Fibroblast of pulmonary artery (primary cell): ENCODE data around the gene PELI2.

Experiments
- DNase-seq: peaks from one replicate; pipeline ENCODE4 v3.0.0-alpha.2; 2010; ENCODE audit warnings: low read depth
- H3K4me3 ChIP-seq: replicated peaks from 2 replicates; pipeline ENCODE4 v1.5.1; 2011; ENCODE audit warnings: low read depth, mild to moderate bottlenecking, control low read depth, low read length, moderate library complexity
- TF ChIP-seq, protein P1 (sequence below): IDR thresholded peaks from 2 replicates; pipeline ENCODE4 v1.5.1; 2011; ENCODE audit warnings: mild to moderate bottlenecking, control low read depth, low read length, inconsistent platforms; ENCODE audit errors: missing control alignments

PELI2 gene

GRCh38 chr14:56100556-56100955 is 17.7 kb upstream of the PELI2 start:
- H3K4me3 ChIP-seq: no peak overlapping the region
- TF ChIP-seq, protein P1, sequence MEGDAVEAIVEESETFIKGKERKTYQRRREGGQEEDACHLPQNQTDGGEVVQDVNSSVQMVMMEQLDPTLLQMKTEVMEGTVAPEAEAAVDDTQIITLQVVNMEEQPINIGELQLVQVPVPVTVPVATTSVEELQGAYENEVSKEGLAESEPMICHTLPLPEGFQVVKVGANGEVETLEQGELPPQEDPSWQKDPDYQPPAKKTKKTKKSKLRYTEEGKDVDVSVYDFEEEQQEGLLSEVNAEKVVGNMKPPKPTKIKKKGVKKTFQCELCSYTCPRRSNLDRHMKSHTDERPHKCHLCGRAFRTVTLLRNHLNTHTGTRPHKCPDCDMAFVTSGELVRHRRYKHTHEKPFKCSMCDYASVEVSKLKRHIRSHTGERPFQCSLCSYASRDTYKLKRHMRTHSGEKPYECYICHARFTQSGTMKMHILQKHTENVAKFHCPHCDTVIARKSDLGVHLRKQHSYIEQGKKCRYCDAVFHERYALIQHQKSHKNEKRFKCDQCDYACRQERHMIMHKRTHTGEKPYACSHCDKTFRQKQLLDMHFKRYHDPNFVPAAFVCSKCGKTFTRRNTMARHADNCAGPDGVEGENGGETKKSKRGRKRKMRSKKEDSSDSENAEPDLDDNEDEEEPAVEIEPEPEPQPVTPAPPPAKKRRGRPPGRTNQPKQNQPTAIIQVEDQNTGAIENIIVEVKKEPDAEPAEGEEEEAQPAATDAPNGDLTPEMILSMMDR: no peak
- no peak for DNase-seq

DNA sequence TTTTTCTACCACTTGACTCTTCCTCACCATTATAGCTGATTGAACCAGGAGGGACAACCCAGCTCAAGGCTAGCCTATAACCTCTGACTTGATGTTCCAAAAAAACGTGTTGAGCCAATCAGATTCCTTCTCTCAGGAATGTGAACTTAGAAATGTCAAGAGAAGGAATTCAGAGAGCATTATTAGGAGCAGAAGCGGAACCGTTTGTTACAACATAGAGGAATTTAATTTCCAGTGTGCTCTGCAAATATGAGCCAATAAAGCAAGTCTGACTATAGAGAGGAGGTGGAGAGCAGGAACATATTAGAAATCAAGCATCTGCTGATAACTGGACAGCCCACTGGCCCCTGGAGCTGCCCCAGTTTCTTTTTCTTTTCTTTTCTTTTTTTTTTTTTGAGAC is 15.3 kb upstream of the PELI2 start:
- DNase-seq: no peak
- H3K4me3 ChIP-seq: no peak overlapping the region
- TF ChIP-seq, protein P1: no peak

DNA sequence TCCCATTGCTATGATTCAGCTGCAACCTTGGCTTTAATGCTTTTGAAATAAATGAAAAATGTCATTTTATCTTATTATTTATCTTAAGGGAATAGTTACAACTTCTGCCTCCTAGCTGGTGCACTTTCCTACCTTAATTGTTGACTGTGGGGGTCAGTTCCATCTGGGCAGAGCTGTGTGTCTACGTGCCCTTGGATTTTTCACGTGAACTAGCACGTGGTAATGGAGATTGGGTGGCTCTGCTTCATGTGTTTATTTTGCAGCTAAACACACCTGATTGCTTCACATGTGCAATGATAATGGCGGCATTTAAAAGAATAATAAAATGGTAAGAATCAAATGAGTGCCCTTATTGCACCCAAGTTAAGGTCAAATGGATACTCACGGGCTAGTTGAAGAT is 10.6 kb upstream of the PELI2 start:
- no peak for DNase-seq
- TF ChIP-seq, protein P1: no peak

DNA sequence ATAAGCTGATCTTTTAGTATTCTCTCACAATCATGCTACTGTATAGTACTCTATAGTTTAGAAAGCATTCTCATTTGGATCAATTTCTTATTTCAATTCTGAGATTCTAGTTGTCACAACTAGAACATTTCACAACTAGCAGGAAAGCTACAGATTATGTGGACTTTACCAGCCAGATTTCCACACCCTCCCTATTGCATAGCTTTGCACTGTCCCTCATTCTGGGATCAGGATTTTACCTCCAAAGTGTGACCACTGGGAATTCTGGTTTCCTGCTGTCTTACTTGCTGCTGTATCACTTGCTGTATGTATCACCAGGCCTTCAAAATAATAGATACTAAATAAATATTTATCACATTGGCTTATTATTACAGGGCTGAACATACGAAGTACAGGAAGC is 10.2 kb upstream of the PELI2 start:
- TF ChIP-seq, protein P1: no peak
- DNase-seq: no peak
- H3K4me3 ChIP-seq: no peak overlapping the region

More for the DNA sequence above, 10.6 kb upstream of the PELI2 start:
- H3K4me3 ChIP-seq: no peak overlapping the region

DNA sequence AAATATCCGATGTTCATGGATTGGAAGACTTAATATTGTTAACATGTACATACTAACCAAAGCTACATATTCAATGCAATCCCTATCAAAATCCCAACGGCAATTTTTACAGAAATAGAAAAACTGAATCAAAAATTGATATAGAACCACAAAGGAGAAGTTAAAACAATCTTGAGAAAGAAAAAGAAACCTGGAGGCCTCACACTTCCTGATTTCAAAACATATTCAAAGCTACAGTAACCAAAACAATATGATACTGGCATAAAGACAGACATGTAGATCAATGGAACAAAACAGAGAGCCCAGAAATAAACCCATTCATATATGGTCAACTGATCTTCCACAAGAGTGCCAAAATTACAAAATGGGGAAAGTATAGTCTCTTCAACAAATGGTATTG is 5.4 kb upstream of the PELI2 start:
- no peak overlapping the region for H3K4me3 ChIP-seq
- no peak for DNase-seq
- TF ChIP-seq, protein P1: no peak

DNA sequence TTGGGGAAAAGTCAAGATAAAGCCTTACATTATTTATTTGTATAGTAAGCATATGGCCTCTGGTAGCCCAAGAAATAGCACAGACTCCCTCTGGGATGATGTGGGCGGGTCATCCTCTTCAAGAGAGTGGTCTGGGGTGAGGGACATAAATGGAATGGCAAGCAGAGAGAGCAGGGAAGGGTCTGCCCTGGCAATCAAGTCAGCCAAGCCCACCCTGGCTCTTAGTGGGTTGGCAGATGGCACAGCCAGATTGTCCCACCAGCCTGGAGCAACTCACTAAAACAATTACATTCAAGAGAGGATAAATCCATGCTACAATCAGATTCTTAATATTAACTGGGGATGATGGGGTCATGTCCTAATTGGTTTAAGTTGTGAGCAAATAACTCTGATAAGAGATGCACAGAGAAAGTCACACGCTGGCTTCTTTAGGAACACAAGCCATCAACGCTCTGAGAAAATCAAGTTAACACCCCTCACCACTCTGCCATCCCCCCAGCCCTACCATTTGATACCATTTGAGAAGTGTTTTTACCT is 2.8 kb upstream of the PELI2 start:
- TF ChIP-seq, protein P1: no peak
- no peak overlapping the region for H3K4me3 ChIP-seq
- DNase-seq: no peak

GRCh38 chr14:56115976-56116893 is 2.0 kb upstream of the PELI2 start:
- no peak for DNase-seq
- H3K4me3 ChIP-seq: no peak overlapping the region
- TF ChIP-seq, protein P1: no peak
